ENCODE measurements around the gene CLIP2.
"Not testable (repeated sequence)": the region's sequence is repeated elsewhere in the genome, so short reads cannot be mapped to it uniquely, and the experiment has no call there.

DNA sequence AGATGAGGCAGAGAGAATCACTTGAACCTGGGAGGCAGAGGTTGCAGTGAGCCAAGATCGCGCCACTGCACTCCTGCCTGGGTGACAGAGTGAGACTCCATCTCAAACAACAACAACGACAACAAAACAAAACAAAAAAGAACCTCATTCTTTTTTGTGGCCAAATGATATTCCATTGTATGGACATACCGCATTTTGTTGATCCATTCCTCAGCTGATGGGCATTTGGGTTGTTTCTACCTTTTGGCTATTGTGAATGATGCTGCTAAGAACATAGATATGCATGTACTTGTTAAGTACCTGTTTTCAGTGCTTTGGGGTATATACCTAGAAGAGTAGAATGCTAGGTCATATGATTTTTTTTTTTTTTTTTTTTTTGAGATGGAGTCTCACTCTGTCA, 94.9 kb downstream of the CLIP2 start:
- not testable (repeated sequence) for TF ChIP-seq POLR2A (IDR thresholded peaks at IDR 0.05; ENCODE audit: low read depth, low read length); TAF1 (IDR thresholded peaks at IDR 0.05; ENCODE audit: borderline replicate concordance, low read depth, low read length); POLR2AphosphoS5 (IDR thresholded peaks at IDR 0.05; ENCODE audit: low read depth, low read length)

Measured in GM12892 (cell line).